HG03175 (cell line): Measurements from ENCODE around the gene ZNF222.

Experiments used
- ATAC-seq: cut with Tn5 transposase; IDR thresholded peaks from one replicate; pipeline ENCODE4 v1.9.1; 2021; ENCODE audit warnings: mild to moderate bottlenecking, moderate library complexity; ENCODE audit not compliant: unreplicated experiment

The ZNF222 gene

GRCh38 chr19:44025217-44025936 is at the start of gene ZNF222:
Gene ZNF222, plus strand, starts transcription at chr19:44025379. Its CDS starts 58 bp downstream, at chr19:44025437.
- ATAC-seq, result peak; percentile 93

GRCh38 chr19:43976732-43977131 is 48.4 kb upstream of the ZNF222 start:
- ATAC-seq, result no peak

- peak; percentile 12 for ATAC-seq
Observed at GRCh38 chr19:43983544-43983911, 41.7 kb upstream of the ZNF222 start.

- peak; percentile 75 for ATAC-seq
Observed at GRCh38 chr19:43983912-43984686, 41.1 kb upstream of the ZNF222 start, which contains the start of gene ZNF155. Gene ZNF155, plus strand, starts transcription at chr19:43984188. Its CDS starts 4,356 bp downstream, at chr19:43988544.

GRCh38 chr19:43984687-43985000 is 40.5 kb upstream of the ZNF222 start:
- ATAC-seq, result no peak

DNA sequence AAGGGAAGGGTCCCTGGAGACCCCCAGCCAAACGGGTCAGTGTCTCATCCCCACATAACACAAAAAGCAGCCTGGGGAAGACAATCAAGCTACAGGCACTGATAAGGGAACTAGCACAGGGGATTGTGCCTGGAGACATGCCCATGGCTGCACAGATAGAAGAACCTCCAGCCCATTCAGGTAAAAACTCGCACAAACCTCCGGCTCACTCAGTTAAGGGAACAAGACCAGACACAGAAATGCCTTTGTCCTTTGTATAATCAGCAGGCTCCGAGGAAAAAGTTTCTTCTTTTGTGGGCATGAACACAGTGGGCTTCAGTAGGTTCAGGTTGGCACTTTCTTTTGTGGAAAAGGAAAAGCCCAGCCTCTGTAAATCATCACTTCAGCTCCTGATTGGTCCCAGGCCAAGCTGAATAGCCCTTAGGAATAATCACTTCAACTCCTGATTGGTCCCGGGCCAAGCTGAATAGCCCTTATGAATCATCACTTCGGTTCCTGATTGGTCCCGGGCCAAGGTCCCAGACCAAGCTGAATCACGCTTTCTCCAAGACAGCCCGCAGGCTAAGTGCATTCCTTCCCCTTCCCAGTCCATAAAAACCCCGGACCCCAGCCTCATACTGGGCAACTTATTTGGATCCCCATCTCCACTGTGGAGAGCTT is 27.4 kb upstream of the ZNF222 start:
- no peak for ATAC-seq

DNA sequence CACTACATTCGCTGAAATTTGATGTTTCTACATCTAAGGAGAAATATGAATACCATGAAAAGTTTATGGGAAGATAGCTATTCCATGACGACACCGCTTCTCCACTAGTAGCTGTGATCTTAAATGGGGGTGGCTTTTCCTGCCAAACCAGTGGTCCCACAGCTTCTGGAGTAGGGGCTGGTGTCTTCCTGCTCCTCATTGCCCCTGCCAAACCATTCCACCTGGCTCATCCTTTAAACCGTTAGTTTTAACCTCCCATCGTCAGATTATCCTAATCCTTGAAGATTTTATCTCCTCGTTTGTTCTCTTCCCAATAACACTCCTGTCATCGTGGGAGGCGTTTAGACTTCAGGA is 23.0 kb upstream of the ZNF222 start:
- ATAC-seq, result no peak

GRCh38 chr19:44002566-44003460 is 22.4 kb upstream of the ZNF222 start, which contains the start of gene ZNF230:
Gene ZNF230, plus strand, starts transcription at chr19:44002957. Its CDS starts 4,122 bp downstream, at chr19:44007079.
- ATAC-seq, result peak; percentile 93

GRCh38 chr19:44003461-44004009 is 21.6 kb upstream of the ZNF222 start:
- peak; percentile 33 for ATAC-seq

DNA sequence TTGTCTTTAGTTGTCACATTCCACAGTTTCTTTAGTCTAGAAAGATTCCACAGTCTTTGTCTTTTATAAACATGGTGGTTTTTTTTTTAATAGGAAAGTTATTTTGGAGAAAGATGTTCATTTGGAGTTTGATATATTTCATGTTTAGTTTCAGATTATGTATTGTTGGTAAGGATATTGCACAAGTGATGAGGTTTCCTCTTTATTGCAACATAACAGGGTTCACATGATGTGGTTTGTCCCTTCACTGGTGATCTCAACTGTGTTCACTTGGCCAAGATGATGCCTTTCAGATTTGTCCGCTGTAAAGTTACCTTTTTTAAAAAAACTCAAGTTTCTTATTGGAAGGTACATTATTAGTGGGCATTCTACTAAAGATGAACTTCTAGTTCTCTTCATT is 19.2 kb upstream of the ZNF222 start:
- no peak for ATAC-seq

GRCh38 chr19:44007473-44007872 is 17.7 kb upstream of the ZNF222 start:
- ATAC-seq, result no peak

- no peak for ATAC-seq
Observed at GRCh38 chr19:44010468-44010867, 14.7 kb upstream of the ZNF222 start.

DNA sequence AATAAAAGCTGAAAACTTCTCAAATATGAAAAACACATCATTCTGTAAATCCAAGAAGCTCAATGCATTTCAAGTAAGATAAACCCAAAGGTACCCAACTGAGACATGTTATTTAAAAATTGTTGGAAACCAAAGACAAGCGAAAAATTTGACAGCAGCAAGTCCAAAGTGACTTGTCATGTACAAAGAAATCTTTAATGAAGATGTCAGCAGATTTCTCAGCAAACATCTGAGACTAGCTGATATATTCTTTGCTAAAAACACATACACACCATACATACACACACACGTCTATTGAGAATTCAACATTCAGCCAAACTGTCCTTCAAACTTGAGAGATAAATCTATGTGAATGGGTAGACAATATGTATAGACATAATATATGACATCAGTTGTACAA is 5.7 kb upstream of the ZNF222 start:
- no peak for ATAC-seq

DNA sequence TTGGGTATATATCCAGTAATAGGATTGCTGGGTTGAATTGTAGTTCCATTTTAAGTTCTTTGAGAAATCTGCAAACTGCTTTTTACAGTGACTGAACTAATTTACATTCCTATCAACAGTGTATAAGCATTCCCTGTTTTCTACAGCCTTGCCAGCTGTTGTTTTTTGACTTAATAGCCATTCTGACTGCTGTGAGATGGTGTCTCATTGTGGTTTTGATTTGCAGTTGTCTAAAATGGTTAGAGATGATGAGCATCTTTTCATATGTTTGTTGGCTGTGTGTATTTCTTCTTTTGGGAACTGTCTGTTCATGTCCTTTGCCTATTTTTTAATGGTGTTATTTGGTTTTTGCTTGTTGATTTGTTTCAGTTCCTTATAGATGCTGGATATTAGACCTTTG is 4.0 kb upstream of the ZNF222 start:
- ATAC-seq, result no peak

GRCh38 chr19:44024900-44025216 is 321 bp upstream of the ZNF222 start:
- ATAC-seq, result no peak

- no peak for ATAC-seq
Observed at GRCh38 chr19:44026622-44027021, 1.4 kb downstream of the ZNF222 start.

- no peak for ATAC-seq
Observed at GRCh38 chr19:44032001-44032610, 6.9 kb downstream of the ZNF222 start.

DNA sequence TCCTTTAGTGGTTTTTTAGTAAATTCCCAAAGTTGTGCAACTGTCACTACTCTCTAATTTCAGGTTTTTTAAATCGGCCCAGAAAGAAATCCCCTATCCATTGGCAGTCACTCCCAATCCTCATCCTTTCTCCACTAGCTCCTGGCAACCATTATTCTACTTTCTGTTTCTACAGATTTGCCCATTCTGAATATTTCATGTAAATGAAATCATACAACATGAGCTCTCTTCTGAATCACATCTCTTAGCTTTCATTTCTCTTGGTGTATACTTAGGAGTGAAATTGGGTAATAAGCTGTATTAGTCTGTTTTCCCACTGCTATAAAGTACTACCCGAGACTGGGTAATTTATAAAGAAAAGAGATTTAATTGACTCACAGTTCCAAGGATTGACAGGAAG is 17.0 kb downstream of the ZNF222 start:
- no peak for ATAC-seq

GRCh38 chr19:44050740-44051649 is 25.8 kb downstream of the ZNF222 start:
- no peak for ATAC-seq
